Psoas muscle (tissue), 8 donors: ENCODE results near the gene NAPEPLD. TPM values are rescaled to one million over a fixed set of nuclear protein-coding genes. Genes with fewer than 3 reads are reported as not detected.
"Not testable (repeated sequence)": the region's sequence is repeated elsewhere in the genome, so short reads cannot be mapped to it uniquely, and the experiment has no call there.

Experiments used
- ATAC-seq, 4 donors: fragments of 200-7000 bp; cut with Tn5 transposase; one replicate each; pipeline ENCODE4 v1.9.1; 2020; ENCODE audit warnings: moderate library complexity in 3 of 4, mild to moderate bottlenecking in 2 of 4
- DNase-seq, 2 donors: peaks; one replicate each; pipeline ENCODE4 v3.0.0-alpha.2; 2020
- H3K27ac ChIP-seq: fragments of 200-600 bp; one replicate; pipeline ENCODE4 v1.8.0; 2022
- H3K27me3 ChIP-seq, 3 donors: fragments of 200-600 bp in 1 of 3; one replicate each; pipeline versions ENCODE4 v1.6.1 to v1.8.0; 2013 to 2022; ENCODE audit warnings: low read length in 2 of 3, mild to moderate bottlenecking in 2 of 3, moderate library complexity in 1 of 3; ENCODE audit not compliant: insufficient read depth in 3 of 3
- H3K36me3 ChIP-seq, 2 donors: fragments of 200-600 bp in 1 of 2; one replicate each; pipeline versions ENCODE4 v1.6.1 to v1.8.0; 2013 to 2022; ENCODE audit warnings: low read depth in 1 of 2, mild to moderate bottlenecking in 1 of 2, moderate library complexity in 1 of 2; ENCODE audit not compliant: insufficient read depth in 1 of 2
- H3K4me1 ChIP-seq: fragments of 200-600 bp; one replicate; pipeline ENCODE4 v1.8.0; 2022
- H3K4me3 ChIP-seq: fragments of 200-600 bp; one replicate; pipeline ENCODE4 v1.8.0; 2022; ENCODE audit warnings: mild to moderate bottlenecking
- H3K9me3 ChIP-seq: fragments of 200-600 bp; one replicate; pipeline ENCODE4 v1.8.0; 2022
- CTCF ChIP-seq: fragments of 200-600 bp; IDR thresholded peaks from one replicate; pipeline ENCODE4 v1.8.0; 2022; ENCODE audit warnings: antibody characterized with exemption
- WGBS, 3 donors: extraction: QIAGEN DNeasy Blood & Tissue Kit; methylation state at CpG; one replicate each; pipeline versions ENCODE4 v1.1.6 to v1.1.7; 2013; 5-methylcytosine and 5-hydroxymethylcytosine counted together
- intact Hi-C, 2 donors: fragments of 100-400 bp; cut with DNase I; formaldehyde crosslinking; loops; one replicate each; pipeline versions ENCODE4 v1.11.0 to v1.14.2; 2022
- polyA plus RNA-seq, 3 donors: library from polyadenylated mRNA; stranded (reverse); fragments of 200-250 nt; gene quantifications; one replicate each; pipeline ENCODE4 v1.2.3, GENCODE V29; 2013
- total RNA-seq, 4 donors: library from RNA; stranded (reverse); fragmentation: NEBNext Ultra II Directional in 2 of 4; extraction: Animal tissue kit (Norgen Biotek cat#: 25700) in 2 of 4; gene quantifications; one replicate each; pipeline versions ENCODE4 v1.2.1 to v1.2.4, GENCODE V29; 2021 to 2023
- donor health status: healthy with polysubstance abuse.
- donor health status: DM: no; HTN: no; CAD: no; lungs with moderate emphysema.
- donor health status: Bipolar disorder and iron deficiency.
- donor health status: healthy.
- donor health status: DM: yes; HTN: yes; CAD: no.
- donor health status: DM: no; HTN: no; CAD: no.
- donor health status: DM: no; HTN: no; CAD: no.
- donor health status: DM: yes; HTN: yes; CAD: no.

NAPEPLD gene
- total and polyA plus RNA-seq, 7 donors: 2.9 to 9.7 (median 5.5) TPM

GRCh38 chr7:103106005-103106702 lies 42.7 kb downstream of the NAPEPLD start:
- WGBS, 3 donors: 68 to 72% (median 72%) methylated on average over 12 of the region's 12 CpGs
- H3K4me3 ChIP-seq: no peak overlapping the region
- intact Hi-C loops: no loop called here
- no peak for TF ChIP-seq CTCF
- peaks cover 3% of the 10 kb centered on the region for H3K9me3 ChIP-seq
- H3K27me3 ChIP-seq: no peaks in the 10 kb centered on the region
- peaks cover 2 to 37% of the 10 kb centered on the region in 2 donors for H3K36me3 ChIP-seq
- no peak overlapping the region for H3K27ac ChIP-seq
- no peak for DNase-seq
- ATAC-seq: no peak
- H3K4me1 ChIP-seq: no peaks in the 10 kb centered on the region

DNA sequence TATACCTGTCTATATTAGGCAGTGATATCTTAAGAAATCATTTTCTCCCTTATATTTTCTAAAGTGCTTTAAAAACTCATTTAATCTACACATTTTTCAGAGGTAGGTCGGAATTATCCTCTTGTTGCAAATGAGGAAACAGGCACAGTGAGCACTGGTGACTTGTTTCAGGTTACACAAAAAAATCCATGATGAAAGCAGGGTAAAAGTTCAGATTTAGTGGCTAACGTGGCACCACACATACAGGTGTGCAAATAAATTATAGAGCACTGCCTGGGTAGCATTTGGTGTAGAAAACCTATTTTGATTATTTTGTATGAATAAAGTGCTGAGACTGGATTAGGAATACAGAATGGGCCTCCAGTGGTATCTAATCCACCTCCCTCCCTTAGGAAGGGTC lies 47.4 kb downstream of the NAPEPLD start:
- H3K4me3 ChIP-seq: no peak overlapping the region
- intact Hi-C loops: no loop called here
- DNase-seq (no peak), ATAC-seq (no peak)
- no peaks in the 10 kb centered on the region for H3K4me1 ChIP-seq
- no peaks in the 10 kb centered on the region for H3K27me3 ChIP-seq
- TF ChIP-seq CTCF: no peak
- H3K36me3 ChIP-seq: peaks cover 6 to 71% of the 10 kb centered on the region in 2 donors
- 37 to 51% (median 40%) methylated on average over 2 of the region's 2 CpGs for WGBS, 3 donors
- H3K27ac ChIP-seq: no peak overlapping the region
- H3K9me3 ChIP-seq: no peaks in the 10 kb centered on the region

DNA sequence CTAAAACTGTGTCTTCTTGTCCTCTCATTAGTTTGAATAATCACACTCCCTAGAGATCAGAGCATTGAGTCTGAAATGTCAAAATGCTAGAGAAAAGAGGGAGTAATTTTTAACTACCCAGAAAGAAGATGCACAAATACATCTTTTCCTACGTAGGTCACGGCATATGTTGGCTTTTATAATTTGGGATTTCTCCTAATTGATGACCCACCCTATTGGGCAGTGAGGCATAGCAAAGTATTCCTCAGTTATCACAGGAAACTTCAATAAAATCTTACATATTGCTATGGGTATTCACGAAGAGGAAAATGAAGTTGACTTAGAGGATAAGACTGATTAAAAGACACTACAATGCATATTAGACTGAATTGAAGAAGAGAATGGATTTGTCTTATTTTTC lies 48.6 kb downstream of the NAPEPLD start:
- H3K36me3 ChIP-seq: peaks cover 6 to 75% of the 10 kb centered on the region in 2 donors
- no peak for TF ChIP-seq CTCF
- H3K27me3 ChIP-seq: no peaks in the 10 kb centered on the region
- WGBS, 3 donors: 60 to 74% (median 63%) methylated on average over 3 of the region's 3 CpGs
- intact Hi-C loops: no loop called here
- H3K4me3 ChIP-seq: no peak overlapping the region
- ATAC-seq (no peak), DNase-seq (no peak)
- no peaks in the 10 kb centered on the region for H3K9me3 ChIP-seq
- H3K27ac ChIP-seq: no peak overlapping the region
- H3K4me1 ChIP-seq: no peaks in the 10 kb centered on the region

DNA sequence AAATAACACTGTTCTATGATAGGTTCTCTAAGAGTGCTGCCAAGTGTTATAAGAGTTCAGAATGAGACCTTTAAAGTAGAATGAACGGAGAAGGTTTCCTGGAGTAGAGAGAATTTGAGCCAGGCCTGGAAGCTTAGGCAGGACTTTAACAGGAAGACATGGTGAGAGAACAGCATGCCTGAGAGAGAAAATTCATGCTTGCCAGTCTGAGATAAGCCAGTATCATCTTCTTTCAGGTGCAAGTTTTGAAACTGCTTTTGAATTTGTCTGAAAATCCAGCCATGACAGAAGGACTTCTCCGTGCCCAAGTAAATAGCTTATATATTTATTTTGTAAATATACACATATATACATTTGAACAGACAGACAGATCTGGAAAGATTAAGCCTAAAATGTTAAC lies 51.9 kb downstream of the NAPEPLD start:
- 80 to 99% (median 94%) methylated on average over 2 of the region's 2 CpGs for whole genome bisulfite sequencing, 3 donors
- ATAC-seq: no peak
- Histone ChIP-seq H3K27me3 (no peaks in the 10 kb centered on the region), H3K4me3 (no peak overlapping the region), H3K36me3 (peaks cover 4 to 78% of the 10 kb centered on the region in 2 donors), H3K4me1 (no peaks in the 10 kb centered on the region), H3K9me3 (no peaks in the 10 kb centered on the region), H3K27ac (no peak overlapping the region)
- DNase-seq: no peak
- TF ChIP-seq CTCF: no peak
- intact Hi-C loops: no loop called here

DNA sequence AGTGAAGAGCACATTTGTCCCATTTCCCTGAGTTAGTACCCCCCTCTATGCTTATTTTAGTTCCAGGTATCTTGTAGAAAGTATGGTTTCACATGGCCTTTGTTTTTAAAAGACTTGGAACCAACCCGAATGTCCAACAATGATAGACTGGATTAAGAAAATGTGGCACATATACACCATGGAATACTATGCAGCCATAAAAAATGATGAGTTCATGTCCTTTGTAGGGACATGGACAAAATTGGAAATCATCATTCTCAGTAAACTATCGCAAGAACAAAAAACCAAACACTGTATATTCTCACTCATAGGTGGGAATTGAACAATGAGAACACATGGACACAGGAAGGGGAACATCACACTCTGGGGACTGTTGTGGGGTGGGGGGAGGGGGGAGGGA lies 53.3 kb downstream of the NAPEPLD start:
- H3K4me3 ChIP-seq, intact Hi-C loops, H3K27ac ChIP-seq, H3K4me1 ChIP-seq, DNase-seq, ATAC-seq, H3K9me3 ChIP-seq, H3K27me3 ChIP-seq: not testable (repeated sequence)
- WGBS, 3 donors: 98 to 100% (median 98%) methylated on average over 2 of the region's 2 CpGs
- peaks cover 4 to 76% of the 10 kb centered on the region in 2 donors for H3K36me3 ChIP-seq
